ENCODE results near the gene TRPM8.

- peak; percentile 30; the same call in 1 of the 2 replicates for TF ChIP-seq CTCF (IDR thresholded peaks at IDR 0.05)
- TF ChIP-seq ZFX (IDR thresholded peaks at IDR 0.05; ENCODE audit: borderline replicate concordance) = no peak
Measured at GRCh38 chr2:233976690-233977294, 59.6 kb downstream of the TRPM8 start.

Data from 22Rv1 (cell line).